NCI-H524 treated with DMSO at 0.1 percent for 48 hours (cell line): ENCODE measurements around the gene GPR68.
"Not testable (repeated sequence)": the region's sequence is repeated elsewhere in the genome, so short reads cannot be mapped to it uniquely, and the experiment has no call there.

Experiments used
- DNase-seq: peaks from one replicate; lab custom pipeline; 2025; lab: John Stamatoyannopoulos, UW

Gene GPR68

GRCh38 chr14:91252871-91253794 lies 8.6 kb upstream of the GPR68 start:
- DNase-seq, result no peak

- DNase-seq, result no peak
Observed at GRCh38 chr14:91250912-91251311, 6.4 kb upstream of the GPR68 start.

DNA sequence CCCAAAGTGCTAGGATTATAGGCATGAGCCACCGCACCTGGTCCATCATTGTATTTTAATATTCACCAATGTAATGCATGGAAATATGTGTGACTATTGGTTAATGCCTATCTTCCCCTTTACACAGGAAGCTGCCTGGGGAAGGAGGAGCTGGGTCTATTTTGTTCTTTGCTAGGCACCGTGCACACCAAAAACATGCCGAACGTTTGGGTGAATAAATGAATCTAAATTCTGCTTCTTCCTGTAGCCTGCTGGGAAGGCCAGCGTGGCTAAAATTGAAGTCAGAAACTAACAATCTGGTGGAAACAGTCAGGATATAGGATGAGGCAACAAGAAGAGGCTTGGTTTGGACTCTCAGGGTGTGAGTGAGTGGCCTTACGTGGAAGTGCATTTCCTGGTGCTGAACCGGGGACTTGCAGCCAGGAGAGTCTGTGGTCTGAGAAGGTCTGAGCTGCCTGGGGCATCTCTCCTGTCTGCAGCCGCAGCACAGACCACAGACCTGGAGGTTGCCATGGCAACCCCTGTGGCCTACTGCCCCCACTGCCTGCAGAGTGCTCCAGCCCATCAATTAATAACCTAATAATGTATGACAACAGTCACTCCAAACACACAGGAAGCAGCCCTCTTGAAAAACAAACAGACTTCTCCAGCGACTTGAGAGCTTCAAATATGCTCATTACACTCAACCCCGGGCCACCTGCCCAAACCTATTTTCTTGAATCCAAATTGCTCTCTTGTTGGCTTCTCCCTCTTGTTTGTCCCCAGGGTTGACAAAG lies 5.5 kb upstream of the GPR68 start:
- peak; percentile 99 for DNase-seq

DNA sequence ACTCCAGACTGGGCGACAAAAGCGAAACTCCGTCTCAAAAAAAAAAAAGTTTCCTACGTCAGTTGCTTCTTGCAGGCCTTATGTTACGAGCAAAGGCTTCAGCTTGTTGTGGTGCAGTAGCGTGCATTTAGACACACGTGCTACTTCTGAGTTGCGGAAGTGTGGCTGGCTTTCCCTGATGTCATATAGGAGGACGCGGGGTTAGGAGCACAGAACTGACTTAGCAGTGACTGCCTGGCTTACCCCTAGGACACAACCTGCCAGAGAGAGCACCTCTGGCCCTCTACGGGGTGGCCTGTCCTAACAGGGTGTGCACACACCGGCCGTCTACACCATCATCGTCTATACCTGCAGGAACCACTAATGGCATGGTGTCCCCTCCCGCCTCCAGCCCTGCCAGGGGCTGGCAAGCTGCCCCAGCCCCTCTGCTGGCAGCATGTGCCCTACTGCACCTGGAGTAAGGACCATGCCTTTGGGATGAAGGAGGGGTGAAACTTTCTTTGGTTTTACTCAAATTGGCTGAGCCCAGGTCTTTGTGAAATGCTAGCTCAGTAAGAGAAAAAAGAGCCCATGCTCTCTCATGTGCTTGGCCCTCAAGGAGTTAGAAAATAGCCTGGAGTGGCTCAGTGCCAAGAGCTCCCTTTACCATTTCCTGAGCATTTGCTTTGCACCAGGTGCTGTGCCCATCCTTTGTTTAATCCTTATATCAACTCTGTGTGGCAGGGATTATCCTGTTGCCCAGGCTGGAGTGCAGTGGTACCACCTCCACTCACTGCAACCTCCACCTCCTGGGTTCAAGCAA lies 1.7 kb upstream of the GPR68 start:
- DNase-seq, result peak; percentile 53

DNA sequence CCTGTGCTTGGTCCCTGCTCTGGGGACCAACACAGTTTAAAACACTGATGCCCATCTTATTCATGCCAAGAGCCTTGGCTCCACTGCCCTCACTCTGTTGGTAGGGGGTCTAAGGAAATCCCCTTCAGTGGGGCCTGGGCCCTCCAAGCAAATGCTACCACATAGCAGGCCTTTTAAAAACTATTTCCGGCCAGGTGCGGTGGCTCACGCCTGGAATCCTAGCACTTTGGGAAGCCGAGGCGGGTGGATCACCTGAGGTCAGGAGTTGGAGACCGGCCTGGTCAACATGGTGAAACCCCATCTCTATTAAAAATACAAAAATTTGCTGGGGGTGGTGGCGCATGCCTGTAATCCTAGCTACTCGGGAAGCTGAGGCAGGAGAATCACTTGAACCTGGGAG lies 1.1 kb upstream of the GPR68 start:
- DNase-seq, result not testable (repeated sequence)

DNA sequence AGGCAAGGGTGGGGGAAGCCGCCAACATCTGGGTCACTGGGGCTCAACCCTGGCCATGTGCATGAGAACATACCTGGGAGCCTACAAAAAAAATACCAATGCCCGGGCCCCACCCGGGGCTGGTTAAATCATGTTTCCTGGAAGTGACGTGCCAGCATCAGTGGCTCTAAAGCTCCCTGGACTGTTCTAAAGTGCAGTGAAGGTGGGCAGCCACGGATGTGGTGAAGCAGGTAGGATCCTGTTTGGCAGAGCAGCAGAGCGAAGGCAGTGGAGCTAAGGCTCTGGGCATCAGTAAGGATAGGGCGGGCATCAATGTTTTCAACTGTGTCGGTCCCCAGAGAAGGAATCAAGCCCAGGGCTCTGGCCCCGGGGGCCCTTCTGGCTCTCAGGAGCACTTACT lies 525 bp upstream of the GPR68 start:
- DNase-seq, result no peak

- DNase-seq, result no peak
Observed at GRCh38 chr14:91243074-91243471, 1.4 kb downstream of the GPR68 start.

DNA sequence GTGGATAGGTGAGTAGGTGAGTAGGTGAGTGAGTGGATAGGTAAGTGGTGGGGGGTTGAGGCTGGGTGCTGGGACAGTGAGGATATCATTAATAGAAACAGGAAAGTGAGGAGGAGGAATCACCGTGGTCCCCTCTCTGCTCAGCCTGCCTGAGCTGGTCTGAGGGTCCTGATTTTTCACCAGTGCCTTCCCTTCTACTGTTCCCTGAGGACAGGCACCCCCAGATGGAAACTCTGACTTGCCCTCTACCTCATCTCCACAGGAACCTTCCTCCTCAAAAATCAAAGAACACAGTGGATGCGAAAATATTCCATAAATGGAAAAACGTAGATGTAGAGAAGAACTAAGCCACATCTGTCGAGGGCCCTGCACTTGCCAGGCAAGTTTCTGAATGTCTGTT lies 1.9 kb downstream of the GPR68 start:
- no peak for DNase-seq

DNA sequence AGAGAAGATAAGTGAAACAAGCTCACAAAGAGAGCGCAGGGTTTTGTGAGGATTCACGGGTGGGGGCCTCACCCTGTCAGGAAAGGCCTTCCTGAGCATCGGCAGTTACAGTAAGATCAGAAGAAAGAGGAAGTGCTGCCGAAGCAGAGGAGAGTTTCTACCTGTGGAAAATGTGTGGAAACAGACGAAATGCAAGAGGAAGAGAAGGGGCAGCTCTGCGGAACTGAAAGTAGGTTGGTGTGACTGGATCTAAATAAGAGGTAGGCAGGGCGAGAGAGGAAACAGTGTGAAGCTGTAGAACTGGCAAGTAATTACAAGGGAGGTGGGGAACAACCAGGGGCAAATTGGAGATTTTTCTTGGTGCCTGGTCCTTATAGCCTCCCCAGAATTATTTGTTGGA lies 2.6 kb downstream of the GPR68 start:
- no peak for DNase-seq

- DNase-seq, result no peak
Observed at GRCh38 chr14:91238661-91239060, 5.8 kb downstream of the GPR68 start.

- no peak for DNase-seq
Observed at GRCh38 chr14:91238085-91238484, 6.4 kb downstream of the GPR68 start.

DNA sequence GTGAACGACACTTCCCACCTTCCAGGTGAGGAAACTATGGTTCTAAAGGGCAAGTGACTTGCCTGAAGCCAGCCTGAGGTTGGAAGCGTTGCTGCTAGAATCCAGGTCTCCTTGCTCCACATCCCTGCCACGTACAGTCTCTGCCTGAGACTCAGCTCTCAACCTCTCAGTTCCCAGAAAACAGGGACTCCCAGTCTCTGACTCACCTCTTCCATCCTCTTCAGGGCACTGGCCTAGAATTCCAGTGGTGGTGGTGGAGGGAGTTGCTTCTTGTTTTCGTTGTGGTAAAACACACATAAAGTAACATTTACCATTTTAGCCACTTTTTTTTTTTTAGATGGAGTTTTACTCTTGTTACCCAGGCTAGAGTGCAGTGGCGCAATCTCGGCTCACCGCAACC lies 7.3 kb downstream of the GPR68 start:
- DNase-seq, result no peak

DNA sequence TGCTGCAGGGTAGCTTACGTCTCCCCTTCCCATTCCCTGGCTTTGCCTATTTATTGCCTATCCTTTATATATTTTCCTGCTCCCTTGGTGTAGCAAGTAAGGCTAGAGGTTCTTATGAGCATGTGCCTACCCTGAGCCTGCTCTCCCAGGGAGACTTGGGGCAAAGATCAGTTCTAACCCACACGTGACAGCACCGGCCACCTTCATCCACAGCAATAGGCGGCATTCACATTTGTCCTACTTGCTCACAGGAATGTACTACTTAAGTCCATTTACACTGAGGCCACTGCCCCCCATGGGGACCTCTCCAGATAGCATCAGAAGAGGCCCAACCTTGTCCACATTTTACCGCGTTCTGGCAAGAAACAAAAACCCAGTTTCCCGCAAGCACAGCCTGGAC lies 8.7 kb downstream of the GPR68 start:
- no peak for DNase-seq

GRCh38 chr14:91234791-91235114 lies 9.8 kb downstream of the GPR68 start:
- no peak for DNase-seq

DNA sequence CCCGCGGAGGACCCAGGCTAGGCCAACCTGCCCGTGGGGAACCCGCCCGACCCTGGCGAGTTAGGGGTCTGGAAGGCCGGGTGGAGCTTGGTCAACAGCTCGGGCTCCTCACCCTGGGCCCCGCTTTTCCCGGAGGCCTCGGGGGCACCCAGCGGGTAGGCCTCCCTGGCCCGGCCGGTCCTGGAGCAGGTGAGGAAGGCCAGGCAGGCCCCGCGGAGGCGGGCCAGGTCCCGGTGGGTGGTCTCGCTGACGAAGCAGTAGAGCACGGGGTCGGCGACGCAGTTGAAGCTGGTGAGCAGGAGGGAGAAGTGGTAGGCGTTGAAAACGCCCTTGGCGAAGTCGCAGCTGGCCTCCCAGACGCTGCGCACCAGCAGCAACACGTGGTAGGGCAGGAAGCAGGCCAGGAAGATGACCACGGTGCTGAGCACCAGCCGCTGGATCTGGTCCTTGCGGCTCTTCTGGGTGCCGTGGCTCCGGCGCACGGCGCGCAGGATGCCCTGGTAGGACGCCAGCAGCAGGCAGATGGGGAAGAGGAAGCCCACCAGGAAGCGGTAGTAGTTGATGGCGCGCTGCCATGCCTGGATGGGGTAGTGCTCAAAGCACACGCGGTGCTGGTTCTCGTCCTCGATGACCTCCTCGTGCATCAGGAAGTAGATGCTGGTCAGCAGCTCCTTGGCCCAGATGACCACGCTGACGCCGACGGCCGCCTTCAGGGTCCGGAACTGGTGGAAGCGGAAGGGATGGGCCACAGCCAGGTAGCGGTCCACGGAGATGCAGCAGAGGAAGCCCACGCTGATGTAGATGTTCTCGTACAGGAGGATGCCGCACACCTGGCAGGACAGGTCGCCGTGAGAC lies 10.3 kb downstream of the GPR68 start:
- DNase-seq, result no peak

DNA sequence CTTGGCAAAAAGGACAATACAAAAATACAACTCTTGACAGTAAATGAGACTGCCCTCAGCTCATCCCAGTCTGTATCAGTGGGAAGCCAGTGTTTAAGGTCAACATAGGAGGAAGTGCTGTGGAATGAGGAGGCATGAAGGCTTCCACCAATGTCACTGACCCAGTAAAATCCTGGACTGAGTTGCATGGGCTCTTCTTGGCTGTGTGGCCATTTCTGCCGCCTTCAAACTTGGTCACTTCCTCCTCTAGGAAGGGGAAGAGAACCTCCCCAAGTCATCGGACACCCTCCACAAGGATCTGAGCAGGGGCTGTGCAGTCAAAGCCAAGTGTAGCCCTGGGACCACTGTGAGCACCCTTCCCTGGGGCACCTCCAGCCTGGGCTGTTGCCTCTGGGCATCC lies 11.9 kb downstream of the GPR68 start:
- DNase-seq, result no peak

DNA sequence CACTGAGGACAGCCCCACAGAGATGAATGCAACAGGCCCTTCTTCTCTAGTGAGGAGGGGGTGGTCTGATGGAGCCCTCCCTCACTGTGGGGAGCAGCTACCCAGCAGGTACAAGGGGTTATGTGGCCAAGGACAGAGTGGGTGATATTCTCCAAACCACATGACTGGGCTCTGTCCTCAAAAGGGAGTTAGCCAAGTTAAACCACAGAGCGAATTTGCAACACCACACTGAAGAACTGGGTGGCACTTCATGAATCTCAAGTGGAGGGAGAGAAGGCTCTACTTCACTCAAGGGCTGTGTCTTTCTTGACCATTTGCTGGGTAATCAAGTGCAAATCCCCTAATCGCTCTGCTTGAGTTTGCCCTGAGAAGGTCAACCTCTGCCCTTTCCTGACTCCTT lies 12.5 kb downstream of the GPR68 start:
- DNase-seq, result peak; percentile 93

DNA sequence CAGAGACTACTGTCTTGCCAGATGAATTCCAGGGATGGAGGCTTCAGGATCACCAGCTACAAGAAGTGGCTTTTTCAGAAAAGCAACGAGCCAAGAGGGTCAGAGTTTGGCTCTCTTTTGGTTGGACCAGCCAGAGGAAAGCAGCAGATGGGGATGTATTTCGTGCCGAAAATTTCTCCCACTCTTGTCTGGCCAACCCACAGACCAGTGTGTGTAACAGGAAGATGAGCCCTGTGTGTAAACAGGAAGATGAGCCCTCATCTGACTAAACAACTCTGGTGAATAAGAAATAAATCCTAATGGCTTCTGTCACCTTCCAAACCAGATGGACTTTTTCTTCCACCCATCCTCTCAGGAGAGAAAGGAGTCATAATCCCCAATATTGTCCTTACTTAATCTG lies 13.1 kb downstream of the GPR68 start:
- peak; percentile 100 for DNase-seq

DNA sequence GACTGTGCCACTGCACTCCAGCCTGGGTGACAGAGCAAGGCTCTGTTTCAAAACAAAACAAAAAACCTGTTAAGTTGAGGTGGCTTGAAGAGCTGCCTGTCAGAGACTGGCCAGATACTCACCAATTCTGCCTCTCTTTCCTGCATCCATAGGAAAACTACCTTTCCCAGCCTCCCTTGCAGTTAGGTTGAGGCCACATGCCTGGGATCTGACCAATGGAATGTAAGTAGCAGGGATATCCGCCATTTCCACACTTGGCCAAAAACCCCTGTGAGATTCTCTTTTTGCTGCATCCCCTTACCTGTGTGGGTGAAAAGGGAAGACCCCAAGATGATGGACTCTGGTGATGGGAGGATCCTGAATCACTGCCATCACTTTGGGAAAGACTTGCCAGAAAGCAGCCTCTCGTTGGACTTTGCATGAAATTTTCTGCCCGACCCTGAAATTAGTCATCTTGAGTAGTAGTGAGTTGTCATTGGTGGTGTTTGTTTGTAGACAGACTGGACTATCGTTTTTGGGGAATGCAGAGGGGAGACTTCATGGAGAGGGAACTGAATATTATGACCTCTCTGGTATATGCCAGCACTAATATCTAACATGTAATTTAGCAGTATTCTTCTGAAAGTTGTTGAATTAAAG lies 14.0 kb downstream of the GPR68 start:
- no peak for DNase-seq

DNA sequence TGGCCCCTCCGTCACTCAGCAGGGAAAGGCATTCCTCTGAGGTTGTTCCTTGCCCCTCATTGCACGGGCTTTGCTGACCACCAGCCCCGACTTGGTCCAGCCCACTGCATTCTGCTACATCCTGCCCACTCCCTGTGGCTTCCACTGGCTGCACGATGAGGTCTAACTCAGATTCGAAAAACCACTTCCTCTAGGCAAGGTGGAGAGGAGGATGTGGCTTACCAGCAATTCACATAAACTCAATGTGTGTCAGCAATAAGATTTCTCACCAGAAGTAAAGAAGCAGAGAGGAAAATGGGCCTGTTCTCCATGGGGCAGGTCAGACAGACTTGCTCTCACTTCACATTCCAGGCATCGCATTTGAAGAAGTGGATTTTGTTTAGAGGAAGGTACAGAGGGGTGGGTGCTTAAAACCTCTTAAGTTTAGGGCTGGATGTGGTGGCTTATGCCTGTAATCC lies 14.7 kb downstream of the GPR68 start:
- DNase-seq, result no peak

DNA sequence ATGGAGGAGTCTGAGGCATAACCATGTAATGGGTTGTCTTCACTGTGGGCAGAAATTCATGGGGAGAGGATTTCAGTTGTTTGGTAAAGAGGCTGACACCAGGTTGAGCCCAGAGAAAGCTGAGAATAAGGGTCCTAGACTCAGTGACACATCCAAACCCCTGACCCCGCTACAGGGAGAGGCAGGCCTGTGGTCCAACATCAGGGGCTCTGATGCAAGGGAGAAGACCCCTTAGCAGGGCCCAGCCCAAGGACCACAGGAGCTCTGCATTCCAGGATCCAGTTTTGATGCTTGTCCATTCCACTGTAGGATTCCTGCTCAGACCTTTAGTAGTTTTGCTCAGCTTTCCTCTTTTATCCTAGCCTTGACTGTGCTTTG lies 15.5 kb downstream of the GPR68 start:
- DNase-seq, result no peak
